Immature natural killer cell (primary cell): Measurements from ENCODE around the gene SCN7A. TPM values are rescaled to one million over a fixed set of nuclear protein-coding genes. Genes with fewer than 3 reads are reported as not detected.

Experiments used
- polyA plus RNA-seq, 3 donors: library from polyadenylated mRNA; unstranded; fragments of 300-500 nt; fragmentation: Illumina TruSeq; gene quantifications; one replicate each; pipeline ENCODE4 v1.2.3, GENCODE V29; 2021

SCN7A gene
- polyA plus RNA-seq, 3 donors from 2014 or later = not detected

Other genes starting within 250 kb of the SCN7A start
- gene SCN9A, start 118.3 kb downstream of the SCN7A start, polyA plus RNA-seq = under 1 TPM; 0.55 to 0.86 (median 0.78) TPM